GM18870 (cell line): ENCODE results near the gene BROX.
"Not testable (repeated sequence)": the region's sequence is repeated elsewhere in the genome, so short reads cannot be mapped to it uniquely, and the experiment has no call there.

Experiments
- ATAC-seq: cut with Tn5 transposase; IDR thresholded peaks from one replicate; pipeline ENCODE4 v1.9.1; 2021; ENCODE audit warnings: moderate library complexity; ENCODE audit not compliant: unreplicated experiment

BROX gene

GRCh38 chr1:222730866-222731265 is 18.5 kb downstream of the BROX start:
- ATAC-seq = no peak

GRCh38 chr1:222732216-222733159 is 20.1 kb downstream of the BROX start:
- peak; percentile 98 for ATAC-seq

GRCh38 chr1:222734740-222735139 is 22.4 kb downstream of the BROX start:
- ATAC-seq = no peak

GRCh38 chr1:222736470-222736869 is 24.1 kb downstream of the BROX start:
- ATAC-seq = no peak

GRCh38 chr1:222736972-222737371 is 24.6 kb downstream of the BROX start, which contains the start of gene FAM177B:
Gene FAM177B, plus strand, starts transcription at chr1:222737202. Its CDS starts 9,344 bp downstream, at chr1:222746546.
- ATAC-seq = no peak

- ATAC-seq = no peak
Observed at GRCh38 chr1:222739465-222739864, 27.1 kb downstream of the BROX start.

- no peak for ATAC-seq
Observed at GRCh38 chr1:222739929-222740328, 27.6 kb downstream of the BROX start.

GRCh38 chr1:222741630-222742457 is 29.5 kb downstream of the BROX start:
- ATAC-seq = not testable (repeated sequence)

GRCh38 chr1:222749927-222750326 is 37.6 kb downstream of the BROX start:
- ATAC-seq = no peak

GRCh38 chr1:222750651-222751050 is 38.3 kb downstream of the BROX start:
- ATAC-seq = peak; percentile 86

- ATAC-seq = no peak
Observed at GRCh38 chr1:222751255-222751654, 38.9 kb downstream of the BROX start.

GRCh38 chr1:222754366-222755139 is 42.2 kb downstream of the BROX start:
- ATAC-seq = no peak

- no peak for ATAC-seq
Observed at GRCh38 chr1:222757646-222758268, 45.4 kb downstream of the BROX start.

GRCh38 chr1:222759451-222760035 is 47.2 kb downstream of the BROX start:
- ATAC-seq = no peak

- no peak for ATAC-seq
Observed at GRCh38 chr1:222761083-222761482, 48.7 kb downstream of the BROX start.

- ATAC-seq = not testable (repeated sequence)
Observed at GRCh38 chr1:222762178-222762577, 49.8 kb downstream of the BROX start.

- ATAC-seq = no peak
Observed at GRCh38 chr1:222767152-222767571, 54.8 kb downstream of the BROX start.

- no peak for ATAC-seq
Observed at GRCh38 chr1:222768592-222768991, 56.2 kb downstream of the BROX start.

- no peak for ATAC-seq
Observed at GRCh38 chr1:222769181-222769580, 56.8 kb downstream of the BROX start.
